HG03521 (cell line): ENCODE data around the gene COPS7B.
"Not testable (repeated sequence)": the region's sequence is repeated elsewhere in the genome, so short reads cannot be mapped to it uniquely, and the experiment has no call there.

Experiments
- ATAC-seq: cut with Tn5 transposase; IDR thresholded peaks from one replicate; pipeline ENCODE4 v1.9.1; 2021; ENCODE audit warnings: mild to moderate bottlenecking, moderate library complexity; ENCODE audit not compliant: unreplicated experiment

COPS7B gene

DNA sequence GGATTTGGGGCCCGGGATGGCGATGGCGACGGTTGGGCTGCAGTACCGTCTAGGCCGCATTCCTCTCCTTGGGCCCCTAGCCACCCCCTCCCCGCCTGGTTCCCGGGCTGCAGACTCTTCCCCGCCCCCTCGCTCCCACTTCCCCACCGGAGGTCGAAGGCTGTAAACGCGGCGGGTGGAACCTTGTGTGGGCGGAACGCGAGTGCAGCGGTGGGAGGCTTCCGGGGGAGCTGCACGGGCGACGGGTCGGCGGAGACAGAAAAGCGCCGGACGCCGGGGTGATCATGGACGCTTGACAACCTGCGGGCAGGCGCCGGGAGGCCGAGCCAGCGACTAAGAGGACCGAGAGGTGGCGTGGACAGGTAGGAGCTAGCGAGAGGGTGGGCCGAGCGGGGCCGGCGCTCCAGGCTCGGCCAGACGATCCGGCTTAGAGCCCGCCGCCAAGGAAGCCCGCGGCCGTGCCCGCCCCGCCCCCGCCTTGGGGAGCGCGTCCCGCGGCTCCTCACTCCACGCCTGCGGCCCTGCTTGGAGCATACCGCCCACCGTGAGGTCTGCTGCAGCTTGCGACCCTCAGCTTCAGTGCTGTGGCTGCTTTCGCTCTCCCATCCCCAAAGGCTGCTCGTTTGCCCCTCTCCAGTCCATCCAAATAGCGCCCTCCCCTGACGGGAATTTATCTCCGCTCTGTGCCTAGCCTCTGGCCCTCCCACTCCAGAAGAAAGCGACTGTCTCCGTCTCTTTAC is at the start of gene COPS7B:
TSS of gene COPS7B (plus strand) at position 269 of the 740 bp plus-strand sequence. CDS start 2,126 bp downstream, outside the sequence.
- peak; percentile 47 for ATAC-seq

DNA sequence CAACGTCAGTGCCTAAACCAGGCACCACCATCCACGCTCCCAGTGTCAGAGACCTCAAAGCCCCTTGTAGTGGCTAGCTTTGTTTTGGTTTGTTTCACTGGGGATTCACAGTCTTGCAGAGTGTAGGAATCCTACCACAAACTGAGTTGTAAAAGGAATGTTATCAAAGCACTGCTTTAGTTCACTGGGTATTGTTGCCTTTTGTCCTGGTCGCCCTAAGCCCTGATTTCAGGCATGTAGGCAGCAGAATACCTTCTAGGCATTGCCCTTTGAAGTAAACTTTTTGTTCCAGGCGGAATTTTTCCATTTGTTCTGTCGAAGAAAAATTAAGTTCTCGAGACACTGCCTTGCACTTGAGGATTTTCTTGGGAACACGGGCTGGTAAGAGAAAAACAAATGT is 48.5 kb upstream of the COPS7B start:
- no peak for ATAC-seq

DNA sequence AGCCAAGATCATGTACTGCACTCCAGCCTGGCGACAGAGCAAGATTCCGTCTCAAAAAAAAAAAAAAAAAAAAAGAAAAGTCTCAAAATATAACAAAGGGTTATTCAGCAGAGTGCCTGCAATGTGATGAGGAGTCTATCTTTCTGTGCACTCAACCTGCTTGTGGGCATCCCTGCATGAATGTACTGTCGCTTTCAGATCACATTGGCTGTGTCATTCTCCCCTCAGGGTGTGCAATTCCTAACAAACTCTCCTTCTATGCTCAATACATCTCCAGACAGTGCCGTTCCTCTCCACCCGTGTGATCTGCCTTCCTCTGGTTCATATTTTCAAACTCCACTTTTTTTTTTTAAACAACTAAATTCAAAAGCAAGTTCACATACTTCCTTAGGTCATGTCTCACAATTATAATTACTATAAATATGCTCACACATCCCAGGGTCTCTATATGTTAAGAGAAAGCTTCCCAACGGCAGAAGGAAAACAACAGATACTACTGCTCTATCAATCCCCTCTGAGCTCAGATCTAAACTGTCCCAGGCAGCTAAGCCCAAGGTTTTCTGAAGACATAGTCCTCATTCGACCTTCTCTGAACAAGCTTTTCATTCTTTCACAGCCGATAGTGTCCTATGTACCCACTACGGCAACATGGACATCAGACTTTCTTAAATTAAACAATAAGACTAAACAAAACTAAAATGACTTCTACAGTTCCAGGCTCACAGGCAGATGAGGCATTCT is 42.7 kb upstream of the COPS7B start:
- ATAC-seq = no peak

DNA sequence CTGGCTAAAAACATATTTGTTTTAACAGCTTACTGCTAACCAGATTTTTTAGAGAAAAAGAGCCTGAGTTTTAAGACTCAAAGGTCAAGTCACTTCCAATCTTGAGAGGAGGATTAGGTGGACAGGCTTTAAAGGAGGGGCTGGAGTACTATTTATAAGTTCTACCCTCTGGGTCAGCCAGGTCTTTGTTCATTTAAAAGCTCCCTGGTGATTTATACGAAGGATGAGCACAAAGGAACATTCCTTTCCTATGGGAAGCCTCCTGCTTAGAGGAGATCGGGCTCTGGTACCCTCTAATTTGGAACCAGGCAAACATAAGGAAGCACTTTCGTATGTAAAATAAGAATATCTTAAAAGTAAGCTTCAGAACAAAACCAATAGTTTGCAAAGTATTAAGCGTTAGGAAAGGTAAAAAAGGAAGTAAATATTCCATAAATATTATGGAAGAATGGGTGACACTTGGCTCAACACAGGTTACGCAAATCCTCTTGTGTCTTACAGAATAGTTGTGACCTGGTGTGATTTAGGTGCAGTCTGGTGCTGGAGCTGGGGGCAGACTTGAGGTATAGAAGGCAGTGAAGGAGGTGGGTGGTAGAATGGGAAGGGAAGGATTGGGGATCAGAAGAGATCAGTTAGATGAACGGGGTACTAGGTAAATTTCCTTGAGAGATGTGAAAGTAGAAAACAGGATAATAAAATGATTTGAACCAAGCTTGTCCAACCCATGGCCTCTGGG is 40.8 kb upstream of the COPS7B start:
- no peak for ATAC-seq

DNA sequence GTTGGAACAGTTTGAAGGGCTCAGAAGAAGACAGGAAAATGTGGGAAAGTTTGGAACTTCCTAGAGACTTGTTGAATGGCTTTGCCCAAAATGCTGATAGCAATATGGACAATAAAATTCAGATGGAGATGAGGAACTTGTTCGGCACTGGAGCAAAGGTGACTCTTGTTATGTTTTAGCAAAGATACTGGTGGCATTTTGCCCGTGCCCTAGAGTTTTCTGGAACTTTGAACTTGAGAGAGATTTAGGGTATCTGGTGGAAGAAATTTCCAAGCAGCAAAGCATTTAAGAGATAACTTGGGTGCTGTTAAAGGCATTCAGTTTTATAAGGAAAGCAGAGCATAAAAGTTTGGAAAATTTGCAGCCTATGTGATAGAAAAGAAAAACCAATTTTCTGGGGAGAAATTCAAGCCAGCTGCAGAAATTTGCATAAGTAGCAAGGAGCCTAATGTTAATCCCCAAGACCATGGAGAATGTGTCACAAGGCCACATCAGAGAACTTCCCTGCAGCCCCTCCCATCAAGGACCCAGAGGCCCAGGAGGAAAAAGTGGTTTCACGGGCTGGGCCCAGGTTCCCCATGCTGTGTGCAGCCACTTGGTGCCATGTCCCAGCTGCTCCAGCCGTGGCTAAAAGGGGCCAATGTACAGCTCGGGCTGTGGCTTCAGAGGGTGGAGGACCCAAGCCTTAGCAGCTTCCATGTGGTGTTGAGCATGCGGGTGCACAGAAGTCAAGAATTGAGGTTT is 37.9 kb upstream of the COPS7B start:
- ATAC-seq = not testable (repeated sequence)

DNA sequence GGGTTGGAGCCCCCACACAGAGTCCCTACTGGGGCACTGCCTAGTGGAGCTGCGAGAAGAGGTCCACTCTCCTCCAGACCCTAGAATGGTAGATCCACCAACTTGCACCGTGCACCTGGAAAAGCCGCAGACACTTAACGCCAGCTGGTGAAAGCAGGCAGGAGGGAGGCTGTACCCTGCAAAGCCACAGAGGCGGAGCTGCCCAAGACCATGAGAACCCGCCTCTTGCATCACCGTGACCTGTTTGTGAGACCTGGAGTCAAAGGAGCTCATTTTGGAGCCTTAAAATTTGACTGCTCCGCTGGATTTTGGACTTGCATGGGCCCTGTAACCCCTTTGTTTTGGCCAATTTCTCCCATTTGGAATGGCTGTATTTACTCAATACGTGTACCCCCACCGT is 37.2 kb upstream of the COPS7B start:
- not testable (repeated sequence) for ATAC-seq

DNA sequence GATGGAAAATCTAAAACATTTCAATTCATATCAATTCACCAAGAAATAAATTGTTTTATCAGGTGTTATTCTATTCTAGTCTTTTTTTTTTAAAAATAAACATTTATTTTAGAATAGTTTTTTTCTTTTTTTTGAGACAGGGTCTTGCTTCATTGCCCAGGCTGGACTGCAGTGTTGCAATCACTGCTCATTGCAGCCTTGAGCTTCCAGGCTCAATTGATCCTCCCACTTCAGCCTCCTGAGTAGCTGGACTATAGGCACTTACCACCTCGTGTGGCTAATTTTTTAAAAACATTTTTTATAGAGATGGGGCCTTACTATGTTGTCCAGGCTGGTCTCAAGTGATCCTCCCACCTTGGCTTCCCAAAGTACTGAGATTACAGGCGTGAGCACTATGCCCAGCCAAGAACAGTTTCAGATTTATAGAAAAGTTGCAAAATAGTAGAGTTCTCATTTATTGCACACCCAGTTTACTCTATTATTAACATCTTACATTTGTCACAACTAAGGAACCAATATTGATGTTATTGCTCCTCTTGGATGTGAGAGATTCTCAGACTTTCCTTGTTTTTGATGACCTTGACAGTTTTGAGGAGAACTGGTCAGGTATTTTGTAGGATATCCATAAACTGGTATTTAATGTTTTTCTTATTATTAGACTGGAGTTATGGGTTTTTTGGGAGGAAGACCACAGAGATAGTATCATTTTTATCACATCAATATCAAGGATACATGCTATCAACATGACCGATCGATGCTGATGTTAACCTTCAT is 35.0 kb upstream of the COPS7B start:
- no peak for ATAC-seq

DNA sequence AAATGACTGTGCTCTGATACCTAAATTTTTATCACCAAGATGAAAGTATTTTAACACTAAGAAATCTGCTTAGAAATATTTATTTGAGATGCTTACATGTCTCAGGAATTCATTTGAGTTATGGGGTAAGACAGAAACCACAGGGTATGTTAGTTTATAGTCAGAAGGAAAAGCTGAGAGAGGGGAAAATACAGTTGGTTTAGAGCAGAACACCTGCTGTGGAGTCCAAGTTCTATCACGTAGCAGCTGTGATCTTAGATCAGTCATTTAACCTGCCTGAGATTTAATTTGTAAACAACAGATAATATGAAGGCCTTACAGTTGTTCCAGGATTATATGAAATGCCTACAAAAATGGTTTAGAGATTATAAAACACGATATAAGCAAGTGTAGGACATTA is 34.2 kb upstream of the COPS7B start:
- no peak for ATAC-seq

DNA sequence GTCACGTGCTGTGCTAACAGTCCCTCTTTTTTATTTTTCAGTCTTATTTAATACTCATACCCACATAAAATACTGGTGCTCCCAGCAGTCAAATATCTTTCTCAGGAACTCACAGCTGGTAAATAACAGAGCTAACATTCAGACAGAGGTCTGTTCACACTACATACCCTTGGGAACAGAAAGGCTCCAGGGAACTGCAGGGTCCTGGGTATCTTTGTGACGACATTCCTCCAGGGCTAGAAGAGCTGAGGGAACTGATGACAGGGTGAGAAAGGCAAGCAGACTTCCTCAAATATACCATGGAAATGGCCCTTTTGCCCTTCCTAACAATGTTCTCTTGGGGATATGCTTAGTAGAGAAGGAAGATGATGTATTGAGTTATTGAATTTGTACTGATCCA is 24.5 kb upstream of the COPS7B start:
- ATAC-seq = no peak

DNA sequence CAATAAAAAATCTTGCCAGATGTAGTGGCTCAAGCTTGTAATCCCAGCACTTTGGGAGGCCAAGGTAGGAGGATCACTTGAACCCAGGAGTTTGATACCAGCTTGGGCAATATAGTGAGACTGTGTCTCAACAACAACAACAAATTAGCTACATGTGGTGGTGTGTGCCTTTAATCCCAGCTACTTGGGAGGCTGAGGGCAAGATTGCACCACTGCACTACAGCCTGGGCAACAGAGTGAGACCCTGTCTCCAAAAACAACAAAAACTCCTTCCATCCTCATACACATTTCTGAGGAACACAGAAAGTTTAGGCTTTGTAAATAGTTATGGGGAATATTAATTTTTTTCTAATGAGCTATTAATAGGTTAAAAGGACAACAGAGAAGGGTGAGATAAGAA is 22.1 kb upstream of the COPS7B start:
- no peak for ATAC-seq

DNA sequence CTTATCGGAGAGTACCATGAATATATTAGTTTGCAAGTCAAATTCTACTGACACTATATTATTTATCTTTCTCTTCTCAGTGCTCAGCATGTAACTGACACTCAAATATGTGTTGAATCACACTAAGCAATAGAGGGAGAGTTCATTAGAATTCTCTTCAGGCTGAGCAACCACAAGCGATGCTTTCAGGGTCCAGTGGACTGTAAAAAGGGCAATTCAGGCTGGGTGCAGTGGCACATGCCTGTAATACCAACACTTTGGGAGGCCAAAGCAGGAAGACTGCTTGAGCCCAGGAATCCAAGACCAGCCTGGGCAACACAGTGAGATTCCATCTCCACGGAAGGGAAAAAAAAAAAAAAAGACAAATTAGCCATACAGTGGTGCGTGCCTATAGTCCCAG is 21.5 kb upstream of the COPS7B start:
- ATAC-seq = no peak

DNA sequence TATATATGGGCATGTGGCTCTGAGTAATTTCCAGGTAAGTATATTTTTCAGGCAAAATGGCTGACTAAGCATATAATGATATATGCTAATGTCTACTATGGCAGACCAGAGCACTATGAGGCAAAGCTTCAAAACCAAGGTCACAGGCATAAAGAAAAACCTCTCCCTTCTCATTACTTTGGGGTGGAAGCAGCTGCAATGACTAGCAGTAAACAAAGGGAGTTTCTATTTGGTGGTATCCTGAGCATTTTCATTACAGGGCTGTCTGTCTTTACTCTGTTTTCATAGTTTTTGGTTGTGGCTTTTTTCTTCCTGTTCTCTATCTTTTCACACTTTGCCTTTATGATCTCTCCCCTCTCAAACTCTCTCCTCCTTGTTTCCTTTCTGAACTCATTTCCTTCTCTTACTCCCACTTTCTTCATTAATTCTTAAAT is 20.7 kb upstream of the COPS7B start:
- peak; percentile 48 for ATAC-seq

DNA sequence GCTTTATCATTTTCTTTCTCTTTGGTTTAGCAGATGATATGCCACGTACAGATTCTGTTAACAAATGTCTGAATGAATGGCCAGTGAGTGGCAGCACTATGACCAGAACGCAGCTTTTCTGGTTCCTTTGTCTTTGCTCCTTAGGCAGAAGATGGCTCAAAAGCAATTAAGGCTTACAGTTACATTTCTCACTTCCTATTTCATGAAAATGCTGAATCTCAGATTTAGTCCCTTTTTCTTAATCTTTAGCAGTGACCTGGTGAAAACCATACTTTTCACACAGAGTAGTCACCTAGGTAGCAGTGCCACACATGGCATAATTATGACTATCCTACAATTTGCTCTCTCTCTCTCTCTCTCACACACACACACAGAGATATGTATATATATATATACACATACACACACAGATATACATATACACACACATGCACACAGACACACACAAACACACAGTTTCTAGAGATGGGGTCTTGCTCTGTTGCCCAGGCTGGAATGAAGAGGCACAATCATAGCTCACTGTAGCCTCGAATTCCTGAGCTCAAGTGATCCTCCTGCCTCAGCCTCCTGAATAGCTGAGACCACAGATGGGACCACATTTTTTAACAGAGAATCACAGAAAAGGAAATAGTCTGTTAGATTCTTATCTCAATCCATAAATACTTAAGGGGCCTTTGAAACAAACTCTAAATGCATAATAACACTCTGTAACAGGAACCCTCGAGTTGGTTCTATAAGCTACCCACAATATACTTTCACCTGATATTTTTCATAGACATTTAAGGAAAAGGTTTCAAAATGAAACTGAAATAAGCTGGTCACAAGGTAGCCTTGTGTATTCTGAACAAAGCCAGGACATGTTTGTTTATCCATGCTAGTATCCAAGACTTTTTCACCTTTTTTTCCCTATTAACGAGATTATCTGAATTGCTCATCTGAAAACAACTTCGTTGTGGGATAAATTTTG is 16.8 kb upstream of the COPS7B start:
- ATAC-seq = no peak

DNA sequence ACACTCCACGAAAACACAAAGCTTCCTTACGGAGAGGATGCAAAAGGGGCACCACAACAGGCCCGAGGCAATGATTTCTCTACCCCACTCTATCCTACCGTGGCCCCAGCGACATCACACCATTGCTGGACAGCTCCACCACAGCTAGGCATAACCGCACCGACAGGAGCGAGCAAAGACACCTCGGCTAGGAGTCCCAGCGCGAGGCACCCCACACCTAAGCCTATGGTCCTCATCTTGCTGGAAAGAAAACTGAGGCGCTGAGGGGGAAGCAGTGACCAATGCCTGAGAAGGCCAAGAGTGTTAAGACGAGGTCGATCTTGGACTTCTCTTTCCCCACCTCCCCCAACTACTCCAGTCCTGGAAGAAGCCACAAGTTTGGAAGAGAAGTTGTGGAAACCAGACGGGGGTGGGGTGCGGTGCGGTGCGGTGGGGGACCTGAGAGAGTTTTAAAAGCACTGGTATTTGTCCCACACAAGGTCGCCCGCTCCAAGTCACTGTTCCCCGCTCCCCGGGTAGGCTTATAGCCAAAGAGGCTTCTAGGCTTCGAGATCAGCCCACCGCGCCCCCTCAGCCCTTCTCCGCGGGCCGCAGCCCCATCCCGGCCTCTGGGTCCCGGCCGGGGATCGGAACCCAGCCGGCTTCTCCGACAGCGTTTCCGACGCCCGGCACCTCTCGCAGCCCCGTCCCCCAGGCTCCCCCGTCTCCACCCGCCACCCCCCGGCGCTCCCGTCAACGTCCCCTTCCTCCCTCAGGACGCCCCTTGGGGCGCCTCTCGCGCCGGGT is 5.9 kb upstream of the COPS7B start:
- ATAC-seq = no peak

DNA sequence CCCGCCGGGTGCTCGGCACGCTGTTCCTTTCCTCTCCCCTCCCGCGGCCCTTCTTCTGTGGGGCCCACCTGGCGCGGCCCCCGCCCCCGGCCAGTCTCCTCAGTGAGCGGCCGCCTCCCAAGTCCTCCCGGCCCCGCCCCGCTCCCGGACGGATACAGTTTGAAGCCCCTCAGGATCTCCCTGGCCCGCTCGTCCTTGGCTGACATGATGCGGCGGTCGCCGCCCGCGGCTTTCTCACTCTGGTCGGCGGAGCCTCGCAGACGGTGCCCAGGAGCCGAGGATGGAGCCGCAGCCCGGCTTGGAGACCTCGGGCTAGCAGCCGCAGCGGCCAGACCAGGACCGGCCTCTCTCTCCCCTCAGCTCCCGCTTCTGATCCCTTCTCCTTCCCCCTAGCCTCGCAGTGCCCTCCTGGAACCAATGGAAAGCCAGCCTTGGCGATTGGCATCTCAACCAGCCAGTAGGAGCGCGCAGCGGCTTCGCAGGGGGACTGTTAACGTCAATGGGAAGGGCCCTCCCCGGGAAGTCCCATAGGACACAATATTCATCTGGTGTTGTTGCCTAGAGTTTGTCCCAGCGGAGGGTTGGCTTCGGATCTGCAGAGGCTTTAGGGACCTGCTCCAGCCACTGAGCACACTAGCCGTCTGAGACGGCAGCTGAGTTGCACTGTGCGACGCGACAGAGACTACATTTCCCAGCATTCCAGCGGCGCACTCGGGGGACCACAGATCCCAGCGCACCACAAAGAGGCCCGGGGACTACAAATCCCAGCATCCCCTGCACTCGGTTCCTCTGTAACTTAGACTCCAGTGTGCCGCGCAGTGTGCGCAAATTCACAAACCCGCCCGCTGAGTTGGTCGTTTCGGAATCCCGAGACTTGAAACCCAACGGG is 5.1 kb upstream of the COPS7B start, which contains the start of gene PDE6D:
TSS of gene PDE6D (minus strand) at position 374 of the 889 bp plus-strand sequence. CDS start at position 206, 168 bp downstream.
- ATAC-seq = peak; percentile 82

DNA sequence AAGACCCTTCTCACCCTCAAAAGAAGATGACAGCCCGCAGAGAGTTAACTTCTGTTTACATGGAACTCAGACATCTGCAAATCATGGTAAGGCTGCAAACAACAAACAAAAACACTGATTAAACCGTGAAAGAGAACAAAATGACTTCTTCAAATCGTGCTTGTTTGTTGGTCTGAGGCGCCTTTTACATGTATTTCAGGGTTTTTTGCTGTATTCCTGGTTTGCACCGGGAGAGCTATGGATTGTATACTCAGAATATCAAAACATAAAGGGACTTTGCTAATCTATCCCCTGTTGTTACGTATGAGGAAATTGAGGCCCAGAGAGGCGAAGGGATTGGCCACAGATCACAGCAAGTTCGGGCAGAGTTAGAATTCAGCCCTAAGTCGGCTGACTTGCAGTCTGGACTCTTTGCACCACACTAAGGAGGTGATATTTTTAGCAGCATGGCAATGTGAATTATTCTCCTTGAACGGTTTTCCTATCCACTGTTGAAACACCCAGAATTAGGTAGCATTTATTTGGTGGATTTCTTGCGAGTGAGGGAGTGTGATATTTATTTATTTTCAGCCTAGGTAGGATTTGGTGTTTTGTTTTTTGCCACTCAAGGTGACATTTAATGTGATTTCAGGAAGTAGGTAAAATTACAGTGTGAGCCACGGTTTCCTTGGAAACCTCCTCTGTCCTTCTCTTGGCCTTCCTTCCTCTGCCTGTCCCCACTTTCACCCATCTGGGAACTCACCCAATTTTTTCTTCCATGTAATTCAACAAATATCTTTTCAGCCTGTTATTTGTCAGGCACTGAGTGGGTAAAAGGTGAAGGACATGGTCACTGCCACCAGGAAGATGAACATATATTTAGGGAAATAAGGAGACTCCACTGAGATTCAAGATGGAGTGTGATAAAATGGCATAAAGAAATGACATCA is 4.2 kb upstream of the COPS7B start:
- ATAC-seq = no peak
